Stomach (tissue), 9 donors: ENCODE measurements around the gene ANKS1B. TPM values are rescaled to one million over a fixed set of nuclear protein-coding genes. Genes with fewer than 3 reads are reported as not detected.

Experiments used
- DNase-seq, 2 donors: peaks; one replicate each; pipeline versions ENCODE4 v3.0.0 to v3.0.0-alpha.2; 2013 to 2019
- H3K27ac ChIP-seq, 5 donors: fragments of 200-600 bp in 4 of 5; sonication (generic) in 4 of 5; one replicate each; pipeline ENCODE4 v1.5.1; 2013 to 2019; ENCODE audit warnings: mild to moderate bottlenecking in 1 of 5, moderate library complexity in 1 of 5
- H3K27me3 ChIP-seq, 3 donors: fragments of 200-600 bp; sonication (generic); one replicate each; pipeline ENCODE4 v1.5.1; 2017 to 2019; ENCODE audit warnings: mixed run types in 1 of 3
- H3K36me3 ChIP-seq, 4 donors: fragments of 200-600 bp; sonication (generic); 1 replicate in 3 of 4; 2 replicates in 1 of 4; pipeline ENCODE4 v1.5.1; 2016 to 2019
- H3K4me1 ChIP-seq, 4 donors: fragments of 200-600 bp; sonication (generic); one replicate each; pipeline ENCODE4 v1.5.1; 2016 to 2019
- H3K4me3 ChIP-seq, 4 donors: fragments of 200-600 bp; sonication (generic) in 3 of 4; one replicate each; pipeline ENCODE4 v1.5.1; 2016 to 2019; ENCODE audit warnings: mild to moderate bottlenecking in 1 of 4
- H3K9me3 ChIP-seq, 4 donors: fragments of 200-600 bp; sonication (generic); one replicate each; pipeline ENCODE4 v1.5.1; 2016 to 2019
- CTCF ChIP-seq, 7 experiments: fragments of 450-650 bp in 4 of 7; fragments of 200-600 bp in 3 of 7; sonication (generic) in 3 of 7; IDR thresholded peaks; one replicate each; pipeline ENCODE4 v1.5.1; 2016 to 2019; ENCODE audit warnings: antibody characterized with exemption in 7 of 7, control low read depth in 2 of 7, mild to moderate bottlenecking in 1 of 7
- EP300 ChIP-seq: sonication (generic); formaldehyde crosslinking; IDR thresholded peaks from one replicate; pipeline ENCODE4 v1.6.1; 2017; ENCODE audit warnings: antibody characterized with exemption
- POLR2A ChIP-seq, 4 donors: fragments of 450-650 bp; IDR thresholded peaks; one replicate each; pipeline ENCODE4 v1.6.1; 2016; ENCODE audit warnings: antibody characterized with exemption in 4 of 4, control low read depth in 2 of 4, mild to moderate bottlenecking in 1 of 4, moderate library complexity in 1 of 4
- POLR2AphosphoS5 ChIP-seq, 3 donors: sonication (generic); formaldehyde crosslinking; IDR thresholded peaks; one replicate each; pipeline ENCODE4 v1.6.1; 2016; ENCODE audit warnings: antibody characterized with exemption in 3 of 3
- WGBS, 5 donors: extraction: QIAGEN DNeasy Blood & Tissue Kit in 3 of 5; methylation state at CpG; one replicate each; pipeline versions ENCODE4 v1.1.5 to v1.1.7; 2013 to 2018; 5-methylcytosine and 5-hydroxymethylcytosine counted together
- intact Hi-C: fragments of 100-400 bp; cut with DNase I; formaldehyde crosslinking; loops from one replicate; pipeline ENCODE4 v1.15.1; 2023; ENCODE audit warnings: low total_unique reads
- polyA plus RNA-seq, 3 donors: library from polyadenylated mRNA; stranded (reverse); fragments of 200-250 nt; gene quantifications; one replicate each; pipeline ENCODE4 v1.2.3, GENCODE V29; 2013
- total RNA-seq, 5 donors: library from RNA; depleted of rRNA; stranded (reverse); fragments of >200 nt; gene quantifications; one replicate each; pipeline versions ENCODE4 v1.1.0 to v1.2.3, GENCODE V29; 2014 to 2016
- donor health status: healthy with polysubstance abuse.
- donor health status: Bipolar disorder and iron deficiency.
- donor health status: healthy.

The ANKS1B gene
- total and polyA plus RNA-seq, 8 donors: 0.73 to 26.8 (median 2.2) TPM; not detected in 2

- H3K27me3 ChIP-seq: no peaks in the 10 kb centered on the region
- TF ChIP-seq POLR2A (IDR thresholded peaks at IDR 0.05) (no peak), EP300 (no peak), POLR2AphosphoS5 (IDR thresholded peaks at IDR 0.05) (no peak), CTCF (IDR thresholded peaks at IDR 0.05) (no peak)
- 26 to 62% (median 37%) methylated on average over 2 of the region's 2 CpGs for WGBS, 5 donors
- H3K36me3 ChIP-seq: no peaks in the 10 kb centered on the region
- H3K27ac ChIP-seq: no peak overlapping the region
- intact Hi-C loops: no loop called here
- H3K4me1 ChIP-seq: no peaks in the 10 kb centered on the region
- peaks cover 0 to 10% (median 3%) of the 10 kb centered on the region in 4 donors for H3K9me3 ChIP-seq
- peak in 1 of 2 donors; percentile 52 for DNase-seq
- no peak overlapping the region for H3K4me3 ChIP-seq
Measured at GRCh38 chr12:99302874-99303273, 681.9 kb downstream of the ANKS1B start.

DNA sequence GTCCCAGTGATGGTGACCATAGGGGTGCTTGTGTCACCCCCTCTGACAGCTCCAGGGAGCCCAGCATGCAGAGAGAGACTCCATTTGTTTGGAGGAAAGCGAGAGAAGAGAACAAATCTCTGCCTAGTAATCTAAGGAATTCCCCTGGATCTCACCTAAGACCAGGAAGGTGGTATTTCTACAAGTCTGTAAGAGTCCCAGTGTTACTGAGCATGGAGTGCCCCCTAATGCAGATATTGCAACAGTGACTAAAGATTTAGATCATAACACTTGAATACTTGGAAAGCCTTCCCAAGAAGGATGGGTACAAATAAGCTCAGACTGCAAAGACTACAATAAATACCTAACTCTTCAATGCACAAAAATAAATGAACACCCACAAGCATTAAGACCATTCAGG, 697.6 kb downstream of the ANKS1B start:
- no peak overlapping the region for H3K27ac ChIP-seq
- intact Hi-C loops: no loop called here
- no peaks in the 10 kb centered on the region for H3K36me3 ChIP-seq
- no peak overlapping the region for H3K4me3 ChIP-seq
- WGBS, 5 donors: 55 to 83% (median 67%) methylated on average over 1 of the region's 1 CpG
- no peaks in the 10 kb centered on the region for H3K4me1 ChIP-seq
- DNase-seq: no peak
- H3K27me3 ChIP-seq: no peaks in the 10 kb centered on the region
- H3K9me3 ChIP-seq: peaks cover 0 to 39% (median 18%) of the 10 kb centered on the region in 4 donors
- TF ChIP-seq EP300 (no peak), POLR2A (IDR thresholded peaks at IDR 0.05) (no peak), POLR2AphosphoS5 (IDR thresholded peaks at IDR 0.05) (no peak), CTCF (IDR thresholded peaks at IDR 0.05) (no peak)

DNA sequence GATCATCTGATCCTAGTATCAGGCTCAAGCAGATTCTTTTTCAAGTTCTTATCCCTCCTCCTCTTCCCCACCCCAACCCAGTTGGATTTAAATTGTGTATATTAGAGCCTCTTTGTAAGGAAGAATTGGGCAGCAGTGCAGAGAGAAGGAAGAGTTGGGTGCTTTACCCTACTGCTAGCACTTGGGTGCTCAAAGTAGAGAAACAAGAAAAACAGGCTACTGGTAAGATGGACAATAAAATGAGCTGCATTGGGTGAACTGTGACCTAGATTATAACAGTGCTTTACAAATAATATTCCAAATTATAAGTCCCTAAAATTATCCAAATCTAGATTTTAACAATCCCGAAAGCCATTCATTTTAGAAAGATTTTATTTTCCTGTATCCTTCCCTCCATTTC, 700.6 kb downstream of the ANKS1B start:
- Histone ChIP-seq H3K4me3 (no peak overlapping the region), H3K27ac (no peak overlapping the region), H3K27me3 (no peaks in the 10 kb centered on the region), H3K9me3 (peaks cover 0 to 12% (median 0%) of the 10 kb centered on the region in 4 donors), H3K36me3 (no peaks in the 10 kb centered on the region), H3K4me1 (no peaks in the 10 kb centered on the region)
- DNase-seq: peak in 1 of 2 donors; percentile 12
- intact Hi-C loops: no loop called here
- 86 to 97% (median 91%) methylated on average over 1 of the region's 1 CpG for WGBS, 5 donors
- no peak for TF ChIP-seq POLR2A (IDR thresholded peaks at IDR 0.05)
- TF ChIP-seq CTCF (IDR thresholded peaks at IDR 0.05): no peak

DNA sequence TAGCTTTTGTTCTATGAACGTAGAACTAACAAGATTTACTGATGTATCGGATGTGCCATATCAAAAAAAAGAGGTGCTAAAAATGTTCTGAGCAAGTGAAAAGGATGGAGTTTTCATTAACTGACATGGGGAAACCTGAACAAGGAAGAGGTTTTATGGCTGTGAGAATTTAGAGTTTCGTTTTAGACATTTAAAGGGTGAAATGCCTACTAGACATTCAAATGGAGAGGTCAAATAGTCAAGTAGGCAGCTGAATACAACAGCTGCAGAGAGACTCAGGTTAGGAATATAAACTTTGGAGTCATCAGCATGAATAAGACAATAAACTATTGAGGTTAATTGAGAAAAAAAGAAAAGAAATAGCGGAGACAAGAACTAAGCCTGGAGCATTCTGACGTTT, 702.1 kb downstream of the ANKS1B start:
- no peaks in the 10 kb centered on the region for H3K36me3 ChIP-seq
- H3K27ac ChIP-seq: no peak overlapping the region
- intact Hi-C loops: no loop called here
- DNase-seq: no peak
- 64 to 75% (median 72%) methylated on average over 5 of the region's 5 CpGs for WGBS, 5 donors
- peaks cover 0 to 12% (median 0%) of the 10 kb centered on the region in 4 donors for H3K9me3 ChIP-seq
- TF ChIP-seq POLR2A (IDR thresholded peaks at IDR 0.05) (no peak), EP300 (no peak), CTCF (IDR thresholded peaks at IDR 0.05) (no peak), POLR2AphosphoS5 (IDR thresholded peaks at IDR 0.05) (no peak)
- no peaks in the 10 kb centered on the region for H3K27me3 ChIP-seq
- H3K4me1 ChIP-seq: no peaks in the 10 kb centered on the region
- H3K4me3 ChIP-seq: no peak overlapping the region
